Measurements from ENCODE around the gene ZNF593OS. TPM values are rescaled to one million over a fixed set of nuclear protein-coding genes. Genes with fewer than 3 reads are reported as not detected.

The ZNF593OS gene
- not detected for total RNA-seq

DNA sequence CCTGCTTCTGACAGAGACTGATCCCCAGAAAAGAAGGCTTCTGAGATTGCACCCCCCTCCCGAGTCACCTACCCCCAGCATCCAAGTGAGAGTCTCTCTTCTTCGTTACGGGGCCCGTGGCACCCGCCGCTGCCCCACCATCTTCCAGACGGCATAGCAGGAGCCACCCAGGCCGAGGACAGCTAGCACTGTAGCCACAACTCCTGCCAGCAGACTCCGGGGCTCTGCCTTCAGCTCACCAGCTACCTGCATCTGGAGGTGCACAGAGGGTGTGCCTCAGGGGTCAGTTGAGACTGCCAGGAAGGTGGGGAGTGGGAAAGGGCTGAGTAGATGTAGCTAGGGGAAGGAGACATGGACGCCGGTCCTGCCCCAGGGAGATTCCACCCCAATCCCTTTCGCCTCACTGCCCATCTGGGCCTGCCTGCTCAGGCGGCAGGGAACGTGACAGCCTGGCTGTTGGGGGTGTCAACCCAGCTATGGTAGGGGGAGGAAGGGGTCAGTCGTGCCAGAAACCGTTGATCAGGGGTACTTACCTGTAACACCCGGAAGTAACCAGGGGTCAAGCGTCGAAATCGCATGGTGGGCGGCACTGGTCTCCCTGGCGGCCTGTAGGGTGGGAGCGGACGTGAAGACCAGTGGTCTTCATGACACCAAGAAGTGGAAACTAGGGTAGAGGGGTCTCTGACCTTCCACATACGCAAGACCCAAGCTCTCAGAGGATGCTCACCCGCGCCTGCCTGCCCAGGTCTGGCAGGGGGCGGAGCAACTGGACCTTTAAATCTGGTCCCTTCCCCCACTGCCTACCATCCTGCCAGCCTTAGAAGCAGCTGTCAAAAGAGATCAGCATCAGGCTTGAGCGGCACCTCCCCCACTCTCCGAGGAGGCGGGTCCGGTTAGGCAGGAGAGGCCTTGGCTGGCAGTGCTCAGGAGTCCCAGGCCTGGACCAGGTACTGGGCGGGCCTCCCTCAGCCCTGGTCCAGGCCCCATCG lies at the start of gene ZNF593OS:
ZNF593OS (minus strand) TSS at position 749 of the 989 bp plus-strand sequence; CDS start at position 578, 171 bp downstream.
- ATAC-seq (no peak), DNase-seq (no peak)
- Mint-ChIP-seq H3K27me3 (no peaks in the 10 kb centered on the region), H3K4me1 (ENCODE audit: low read depth) (peaks cover 11% of the 10 kb centered on the region), H3K36me3 (ENCODE audit: low read depth) (peaks cover 10% of the 10 kb centered on the region), H3K27ac (peak within 1 kb of the TSS; percentile 49), H3K4me3 (peak within 1 kb of the TSS; percentile 91), H3K9me3 (no peaks in the 10 kb centered on the region)
- ChIA-PET CTCF (interaction anchor here (1.0 to 6.2 kb wide), 6 partner anchors 27 to 150 kb away, joined by 3 to 77 read pairs (median 6); partner anchors contain the start of gene CEP85), POLR2A (interaction anchor here (0.8 to 1.0 kb wide), 2 partner anchors 9 to 38 kb away, joined by 3 read pairs; no protein-coding TSS in a partner anchor)
- intact Hi-C loops (cut with micrococcal nuclease), result no loop called here
- TF ChIP-seq, protein P1, sequence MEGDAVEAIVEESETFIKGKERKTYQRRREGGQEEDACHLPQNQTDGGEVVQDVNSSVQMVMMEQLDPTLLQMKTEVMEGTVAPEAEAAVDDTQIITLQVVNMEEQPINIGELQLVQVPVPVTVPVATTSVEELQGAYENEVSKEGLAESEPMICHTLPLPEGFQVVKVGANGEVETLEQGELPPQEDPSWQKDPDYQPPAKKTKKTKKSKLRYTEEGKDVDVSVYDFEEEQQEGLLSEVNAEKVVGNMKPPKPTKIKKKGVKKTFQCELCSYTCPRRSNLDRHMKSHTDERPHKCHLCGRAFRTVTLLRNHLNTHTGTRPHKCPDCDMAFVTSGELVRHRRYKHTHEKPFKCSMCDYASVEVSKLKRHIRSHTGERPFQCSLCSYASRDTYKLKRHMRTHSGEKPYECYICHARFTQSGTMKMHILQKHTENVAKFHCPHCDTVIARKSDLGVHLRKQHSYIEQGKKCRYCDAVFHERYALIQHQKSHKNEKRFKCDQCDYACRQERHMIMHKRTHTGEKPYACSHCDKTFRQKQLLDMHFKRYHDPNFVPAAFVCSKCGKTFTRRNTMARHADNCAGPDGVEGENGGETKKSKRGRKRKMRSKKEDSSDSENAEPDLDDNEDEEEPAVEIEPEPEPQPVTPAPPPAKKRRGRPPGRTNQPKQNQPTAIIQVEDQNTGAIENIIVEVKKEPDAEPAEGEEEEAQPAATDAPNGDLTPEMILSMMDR (IDR thresholded peaks at IDR 0.05), result no peak

GRCh38 chr1:26221094-26221493 lies 49.5 kb upstream of the ZNF593OS start:
- ATAC-seq, result no peak
- DNase-seq, result no peak
- Mint-ChIP-seq H3K27me3 (peaks cover 14% of the 10 kb centered on the region), H3K27ac (no peak overlapping the region), H3K36me3 (ENCODE audit: low read depth) (no peaks in the 10 kb centered on the region), H3K4me1 (ENCODE audit: low read depth) (peaks cover 5% of the 10 kb centered on the region), H3K4me3 (no peak overlapping the region), H3K9me3 (no peaks in the 10 kb centered on the region)
- intact Hi-C loops (cut with micrococcal nuclease), result no loop called here
- TF ChIP-seq, protein P1 (IDR thresholded peaks at IDR 0.05), result no peak
- POLR2A ChIA-PET, result interaction anchor here (0.6 to 1.0 kb wide), 2 partner anchors 18 to 95 kb away, joined by 3 to 6 read pairs; no protein-coding TSS in a partner anchor
- CTCF ChIA-PET, result interaction anchor here (0.9 to 2.4 kb wide), 3 partner anchors 13 to 196 kb away, joined by 3 to 15 read pairs (median 3); partner anchors contain the start of genes CEP85 and ZNF593

DNA sequence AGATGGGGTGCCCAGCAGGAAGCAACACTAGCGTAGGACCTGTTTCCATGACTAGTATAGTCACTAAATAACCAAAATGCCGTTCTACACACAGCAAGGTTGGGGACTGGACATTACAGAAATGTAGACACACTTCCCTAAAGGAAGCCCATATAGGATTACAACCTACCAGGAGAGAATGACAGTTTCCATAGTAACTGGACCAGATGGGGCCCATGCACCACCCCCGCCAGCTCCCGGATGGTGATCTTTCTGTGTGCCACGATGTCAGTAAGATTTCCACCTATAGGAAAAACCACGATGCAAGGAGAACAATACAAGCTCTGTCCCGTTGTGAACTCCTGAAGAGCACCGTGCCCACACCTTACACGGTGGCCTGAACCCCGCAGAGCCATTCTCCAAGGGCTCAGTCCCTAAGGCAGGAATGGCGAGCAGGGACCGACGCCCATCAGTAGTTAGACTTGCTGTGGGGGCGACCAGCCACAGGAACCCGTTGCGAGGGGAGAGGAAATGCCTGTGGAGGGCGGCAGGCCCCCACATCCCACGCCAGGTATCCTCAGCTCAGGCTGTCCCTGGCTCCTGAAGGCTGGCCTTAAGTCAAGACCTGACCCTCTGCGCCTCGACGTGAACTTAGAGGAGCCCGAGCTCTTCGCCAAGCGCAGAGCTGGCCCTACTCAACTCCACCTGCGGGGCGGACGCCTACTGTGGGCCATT lies 48.7 kb upstream of the ZNF593OS start:
- DNase-seq (no peak), ATAC-seq (no peak)
- Mint-ChIP-seq H3K36me3 (ENCODE audit: low read depth) (no peaks in the 10 kb centered on the region), H3K4me3 (no peak overlapping the region), H3K27ac (no peak overlapping the region), H3K4me1 (ENCODE audit: low read depth) (no peaks in the 10 kb centered on the region), H3K9me3 (no peaks in the 10 kb centered on the region), H3K27me3 (peaks cover 8% of the 10 kb centered on the region)
- ChIA-PET CTCF (interaction anchor here (0.9 to 2.4 kb wide), 3 partner anchors 14 to 197 kb away, joined by 3 to 15 read pairs (median 3); partner anchors contain the start of genes CEP85 and ZNF593), POLR2A (no interaction called here)
- TF ChIP-seq, protein P1 (IDR thresholded peaks at IDR 0.05), result no peak
- intact Hi-C loops (cut with micrococcal nuclease), result no loop called here

DNA sequence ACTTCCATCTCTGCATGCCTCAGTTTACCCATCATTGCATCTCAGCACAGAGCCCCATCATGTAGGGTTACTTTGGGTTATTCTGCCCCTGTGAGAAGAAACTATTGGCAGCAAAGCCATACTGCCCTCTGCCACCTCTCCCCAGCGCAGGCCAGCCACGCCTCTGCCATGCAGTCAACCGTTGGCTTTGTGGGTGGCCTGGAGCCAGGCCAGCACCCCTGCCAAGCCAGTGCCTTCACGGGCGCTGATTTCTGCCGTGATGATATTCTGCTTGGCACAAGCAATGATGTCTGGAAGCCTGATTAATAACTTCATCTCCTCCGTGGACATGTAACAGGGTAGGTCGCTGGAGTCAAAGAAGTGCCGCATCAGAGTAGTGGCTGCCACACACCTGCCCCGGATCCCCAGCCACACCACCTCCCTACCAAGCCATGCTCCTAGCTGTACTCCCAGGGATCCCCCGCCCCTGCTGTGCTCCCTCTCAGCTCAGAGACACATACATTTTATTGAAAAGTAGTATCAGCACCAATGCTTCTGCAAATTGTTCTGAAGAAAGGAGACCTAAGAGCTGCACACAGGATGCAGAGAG lies 47.4 kb upstream of the ZNF593OS start:
- H3K27ac Mint-ChIP-seq, result no peak overlapping the region
- no peaks in the 10 kb centered on the region for H3K4me1 Mint-ChIP-seq (ENCODE audit: low read depth)
- ATAC-seq (no peak), DNase-seq (no peak)
- CTCF ChIA-PET, result interaction anchor here (2.4 kb wide), 1 partner anchor 15 kb away, joined by 15 read pairs; the partner anchor contains the start of gene CEP85
- intact Hi-C loops (cut with micrococcal nuclease), result no loop called here
- TF ChIP-seq, protein P1 (IDR thresholded peaks at IDR 0.05), result no peak
- POLR2A ChIA-PET, result no interaction called here
- H3K36me3 Mint-ChIP-seq (ENCODE audit: low read depth), result no peaks in the 10 kb centered on the region
- no peaks in the 10 kb centered on the region for H3K9me3 Mint-ChIP-seq
- H3K27me3 Mint-ChIP-seq, result no peaks in the 10 kb centered on the region
- no peak overlapping the region for H3K4me3 Mint-ChIP-seq
